ENCODE results near the gene FAM107A.
A peak's percentile ranks its signal among the peaks of the same experiment; 100 is the strongest.

The FAM107A gene

GRCh38 chr3:58575971-58576652 lies 1.1 kb downstream of the FAM107A start:
- no peak for DNase-seq (ENCODE audit: extremely low read depth, low read depth)
- no peak overlapping the region for H3K4me3 ChIP-seq (replicated peaks; ENCODE audit: low read depth, low read length)
- no peak for TF ChIP-seq CTCF (IDR thresholded peaks at IDR 0.05; ENCODE audit: low read depth, low read length, missing control alignments)

GRCh38 chr3:58574682-58575081 lies 2.5 kb downstream of the FAM107A start:
- DNase-seq (ENCODE audit: extremely low read depth, low read depth), result no peak
- H3K4me3 ChIP-seq (replicated peaks; ENCODE audit: low read depth, low read length), result no peak overlapping the region
- TF ChIP-seq CTCF (IDR thresholded peaks at IDR 0.05; ENCODE audit: low read depth, low read length, missing control alignments), result no peak

GRCh38 chr3:58574106-58574505 lies 3.1 kb downstream of the FAM107A start:
- no peak for TF ChIP-seq CTCF (IDR thresholded peaks at IDR 0.05; ENCODE audit: low read depth, low read length, missing control alignments)
- H3K4me3 ChIP-seq (replicated peaks; ENCODE audit: low read depth, low read length), result no peak overlapping the region

GRCh38 chr3:58573640-58574039 lies 3.6 kb downstream of the FAM107A start:
- H3K4me3 ChIP-seq (replicated peaks; ENCODE audit: low read depth, low read length), result no peak overlapping the region
- no peak for TF ChIP-seq CTCF (IDR thresholded peaks at IDR 0.05; ENCODE audit: low read depth, low read length, missing control alignments)
- DNase-seq (ENCODE audit: extremely low read depth, low read depth), result peak; percentile 43

More at GRCh38 chr3:58574106-58574505, 3.1 kb downstream of the FAM107A start:
- no peak for DNase-seq (ENCODE audit: extremely low read depth, low read depth)

GRCh38 chr3:58572634-58573230 lies 4.5 kb downstream of the FAM107A start:
- TF ChIP-seq CTCF (IDR thresholded peaks at IDR 0.05; ENCODE audit: low read depth, low read length, missing control alignments), result no peak
- no peak overlapping the region for H3K4me3 ChIP-seq (replicated peaks; ENCODE audit: low read depth, low read length)
- DNase-seq (ENCODE audit: extremely low read depth, low read depth), result no peak

- H3K4me3 ChIP-seq (replicated peaks; ENCODE audit: low read depth, low read length), result no peak overlapping the region
- no peak for TF ChIP-seq CTCF (IDR thresholded peaks at IDR 0.05; ENCODE audit: low read depth, low read length, missing control alignments)
- DNase-seq (ENCODE audit: extremely low read depth, low read depth), result no peak
These were observed 5.1 kb downstream of the FAM107A start for GRCh38 chr3:58572013-58572633.

Data from HFF-Myc (cell line).